ENCODE measurements around the gene LRP1. TPM values are rescaled to one million over a fixed set of nuclear protein-coding genes. Genes with fewer than 3 reads are reported as not detected.

Gene LRP1
- total RNA-seq, 2 experiments from 2014 or later, result 6.6 to 8.5 TPM

DNA sequence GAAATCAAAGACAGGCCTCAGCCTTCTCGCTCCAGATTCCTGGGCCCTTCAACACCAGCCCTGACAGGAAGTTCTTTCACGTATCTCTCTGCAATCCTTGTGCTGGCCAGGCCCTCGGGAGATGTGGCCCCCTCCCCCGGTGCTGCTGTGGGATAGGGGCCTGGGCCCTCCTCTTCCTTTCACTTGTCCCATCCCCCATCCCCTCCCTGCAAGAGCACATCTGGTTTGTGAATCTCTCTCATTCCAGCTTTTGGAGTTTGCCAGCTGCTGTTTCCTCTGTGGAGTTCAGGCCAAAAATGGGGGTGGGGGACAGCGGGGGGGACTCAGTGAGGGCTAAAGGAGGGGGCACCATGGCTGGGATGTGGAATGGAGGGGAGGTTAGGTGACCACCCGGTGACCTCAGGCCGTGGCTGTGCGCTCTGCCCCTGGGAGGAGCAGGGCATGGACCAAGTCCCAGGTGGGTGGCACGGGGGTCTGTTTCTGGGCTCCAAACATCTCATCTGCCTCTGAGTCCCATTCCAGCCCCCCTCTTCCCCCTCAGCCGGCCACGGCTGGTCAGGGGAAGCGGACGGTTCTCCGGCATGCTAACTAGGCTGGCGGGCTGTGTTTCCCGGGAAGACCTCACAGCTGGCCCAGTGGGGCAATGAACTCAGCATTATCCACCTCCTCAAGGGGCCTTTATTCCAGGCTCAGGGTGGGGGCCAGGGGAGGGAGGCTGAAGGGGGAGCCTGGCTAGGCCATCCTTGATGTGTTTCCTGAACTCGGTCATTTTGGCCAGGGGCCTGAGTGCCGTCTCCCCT lies 7.4 kb downstream of the LRP1 start:
- no peak overlapping the region for H3K4me3 Mint-ChIP-seq
- Histone ChIP-seq H3K36me3 (ENCODE audit: insufficient read depth, low read length) (peaks cover 2% of the 10 kb centered on the region), H3K4me3 (ENCODE audit: low read length) (no peak overlapping the region), H3K9me3 (ENCODE audit: control insufficient read depth in 1 of 2, insufficient read depth in 1 of 2, low read length in 2 of 2) (no peaks in the 10 kb centered on the region), H3K4me1 (ENCODE audit: insufficient read depth, low read length) (no peaks in the 10 kb centered on the region), H3K27ac (ENCODE audit: low read depth in 1 of 2, low read length in 2 of 2) (no peak overlapping the region), H3K27me3 (ENCODE audit: control insufficient read depth in 1 of 2, insufficient read depth in 2 of 2, low read length in 2 of 2) (no peaks in the 10 kb centered on the region)
- DNase-seq, result no peak
- no peaks in the 10 kb centered on the region for H3K36me3 Mint-ChIP-seq (ENCODE audit: low read depth)
- intact Hi-C loops (cut with DNase I, micrococcal nuclease), result no loop called here
- no peaks in the 10 kb centered on the region for H3K9me3 Mint-ChIP-seq
- TF ChIP-seq, protein P1, sequence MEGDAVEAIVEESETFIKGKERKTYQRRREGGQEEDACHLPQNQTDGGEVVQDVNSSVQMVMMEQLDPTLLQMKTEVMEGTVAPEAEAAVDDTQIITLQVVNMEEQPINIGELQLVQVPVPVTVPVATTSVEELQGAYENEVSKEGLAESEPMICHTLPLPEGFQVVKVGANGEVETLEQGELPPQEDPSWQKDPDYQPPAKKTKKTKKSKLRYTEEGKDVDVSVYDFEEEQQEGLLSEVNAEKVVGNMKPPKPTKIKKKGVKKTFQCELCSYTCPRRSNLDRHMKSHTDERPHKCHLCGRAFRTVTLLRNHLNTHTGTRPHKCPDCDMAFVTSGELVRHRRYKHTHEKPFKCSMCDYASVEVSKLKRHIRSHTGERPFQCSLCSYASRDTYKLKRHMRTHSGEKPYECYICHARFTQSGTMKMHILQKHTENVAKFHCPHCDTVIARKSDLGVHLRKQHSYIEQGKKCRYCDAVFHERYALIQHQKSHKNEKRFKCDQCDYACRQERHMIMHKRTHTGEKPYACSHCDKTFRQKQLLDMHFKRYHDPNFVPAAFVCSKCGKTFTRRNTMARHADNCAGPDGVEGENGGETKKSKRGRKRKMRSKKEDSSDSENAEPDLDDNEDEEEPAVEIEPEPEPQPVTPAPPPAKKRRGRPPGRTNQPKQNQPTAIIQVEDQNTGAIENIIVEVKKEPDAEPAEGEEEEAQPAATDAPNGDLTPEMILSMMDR (IDR thresholded peaks at IDR 0.05), result no peak
- ChIA-PET CTCF (interaction anchor here (1.0 kb wide), 1 partner anchor 11 kb away, joined by 4 read pairs; no protein-coding TSS in a partner anchor), POLR2A (no interaction called here)
- peaks cover 2% of the 10 kb centered on the region for H3K4me1 Mint-ChIP-seq (ENCODE audit: low read depth)
- no peaks in the 10 kb centered on the region for H3K27me3 Mint-ChIP-seq
- no peak overlapping the region for H3K27ac Mint-ChIP-seq
- ATAC-seq (ENCODE audit: poor library complexity), result no peak

DNA sequence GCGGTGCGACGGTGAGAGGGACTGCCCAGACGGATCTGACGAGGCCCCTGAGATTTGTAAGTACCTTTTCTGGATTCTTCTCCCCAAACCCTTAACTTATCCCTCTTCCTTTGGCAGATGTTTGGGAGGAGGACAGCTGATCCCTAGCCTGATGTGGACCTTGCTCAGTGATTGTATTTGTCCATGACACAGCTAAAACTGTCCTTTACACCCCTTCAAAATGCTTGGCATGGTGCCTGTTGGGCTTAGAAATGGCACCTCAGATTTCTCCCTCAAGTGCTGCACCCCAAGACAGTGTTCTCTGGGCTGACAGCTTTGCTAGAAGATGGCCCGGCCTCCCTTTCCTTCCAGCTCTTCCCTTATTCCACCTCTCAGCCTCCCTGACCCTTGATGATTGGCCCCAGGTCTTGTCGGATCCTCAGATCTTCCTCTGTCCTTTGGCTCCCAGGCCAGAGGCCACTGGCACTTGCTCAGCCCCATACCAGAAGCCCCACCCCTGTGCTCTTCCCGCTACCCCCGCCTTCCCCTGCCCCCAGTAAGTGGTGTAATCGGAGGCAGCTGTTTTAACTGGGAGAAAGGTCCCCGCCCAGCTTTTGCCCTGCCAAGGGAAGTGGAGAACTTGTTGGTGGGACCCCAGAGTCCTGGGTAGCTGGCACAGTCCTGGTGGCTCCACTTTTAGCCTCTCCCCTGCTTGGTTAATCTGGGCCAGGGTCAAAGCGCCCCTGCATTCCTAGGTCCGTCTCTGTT lies 10.4 kb downstream of the LRP1 start:
- intact Hi-C loops (cut with DNase I, micrococcal nuclease), result no loop called here
- ChIA-PET POLR2A (no interaction called here), CTCF (no interaction called here)
- H3K4me3 ChIP-seq (ENCODE audit: low read length), result no peak overlapping the region
- no peaks in the 10 kb centered on the region for H3K27me3 ChIP-seq (ENCODE audit: control insufficient read depth in 1 of 2, insufficient read depth in 2 of 2, low read length in 2 of 2)
- H3K4me1 ChIP-seq (ENCODE audit: insufficient read depth, low read length), result peaks cover 5% of the 10 kb centered on the region
- H3K27ac ChIP-seq (ENCODE audit: low read depth in 1 of 2, low read length in 2 of 2), result no peak overlapping the region
- peaks cover 6% of the 10 kb centered on the region for H3K4me1 Mint-ChIP-seq (ENCODE audit: low read depth)
- DNase-seq (no peak), ATAC-seq (ENCODE audit: poor library complexity) (no peak)
- no peaks in the 10 kb centered on the region for H3K27me3 Mint-ChIP-seq
- no peak overlapping the region for H3K4me3 Mint-ChIP-seq
- H3K36me3 Mint-ChIP-seq (ENCODE audit: low read depth), result no peaks in the 10 kb centered on the region
- no peaks in the 10 kb centered on the region for H3K9me3 Mint-ChIP-seq
- H3K36me3 ChIP-seq (ENCODE audit: insufficient read depth, low read length), result peaks cover 2% of the 10 kb centered on the region
- no peaks in the 10 kb centered on the region for H3K9me3 ChIP-seq (ENCODE audit: control insufficient read depth in 1 of 2, insufficient read depth in 1 of 2, low read length in 2 of 2)
- no peak overlapping the region for H3K27ac Mint-ChIP-seq
- TF ChIP-seq, protein P1 (IDR thresholded peaks at IDR 0.05), result no peak

DNA sequence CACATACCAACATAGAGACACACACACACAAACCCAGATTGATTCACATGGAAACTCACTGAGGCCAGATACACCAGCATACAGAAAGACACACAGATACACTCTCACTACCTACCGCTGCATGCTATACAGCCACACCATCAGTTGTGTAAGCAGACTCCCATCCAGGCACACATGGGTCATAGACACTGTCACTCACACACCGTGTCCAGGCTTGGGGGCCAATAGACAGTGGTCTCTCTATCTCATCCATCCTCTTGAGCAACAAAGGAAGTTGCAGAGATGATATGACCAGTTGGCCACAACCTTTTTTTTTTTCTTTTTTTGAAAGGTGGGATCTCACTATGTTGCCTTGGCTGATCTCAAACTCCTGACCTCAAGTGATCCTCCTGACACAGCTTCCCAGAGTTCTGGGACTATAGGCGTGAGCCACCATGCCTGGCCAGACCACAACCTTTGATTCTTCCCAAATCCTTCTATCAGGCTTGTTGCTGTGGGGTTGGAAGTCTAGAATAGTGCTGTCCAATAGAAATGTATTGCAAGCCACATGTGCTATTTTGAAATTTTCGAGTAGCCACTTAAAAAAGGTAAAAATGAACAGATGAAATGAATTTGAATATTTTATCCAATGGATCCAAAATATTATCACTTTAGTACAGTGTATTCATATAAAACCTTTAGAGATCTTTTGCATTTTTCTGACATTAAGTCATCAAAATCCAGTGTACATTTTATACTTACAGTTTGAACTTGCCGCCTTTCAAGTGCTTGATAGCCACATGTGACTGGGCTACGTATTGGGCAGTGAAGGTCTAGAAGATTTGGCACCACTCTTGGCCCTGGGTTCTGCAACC lies 11.7 kb downstream of the LRP1 start:
- Mint-ChIP-seq H3K4me1 (ENCODE audit: low read depth) (peaks cover 6% of the 10 kb centered on the region), H3K4me3 (no peak overlapping the region), H3K27me3 (no peaks in the 10 kb centered on the region), H3K9me3 (no peaks in the 10 kb centered on the region), H3K36me3 (ENCODE audit: low read depth) (no peaks in the 10 kb centered on the region), H3K27ac (no peak overlapping the region)
- Histone ChIP-seq H3K4me1 (ENCODE audit: insufficient read depth, low read length) (peaks cover 5% of the 10 kb centered on the region), H3K4me3 (ENCODE audit: low read length) (no peak overlapping the region), H3K36me3 (ENCODE audit: insufficient read depth, low read length) (peaks cover 2% of the 10 kb centered on the region), H3K27me3 (ENCODE audit: control insufficient read depth in 1 of 2, insufficient read depth in 2 of 2, low read length in 2 of 2) (no peaks in the 10 kb centered on the region), H3K9me3 (ENCODE audit: control insufficient read depth in 1 of 2, insufficient read depth in 1 of 2, low read length in 2 of 2) (no peaks in the 10 kb centered on the region), H3K27ac (ENCODE audit: low read depth in 1 of 2, low read length in 2 of 2) (no peak overlapping the region)
- intact Hi-C loops (cut with DNase I, micrococcal nuclease), result no loop called here
- DNase-seq (no peak), ATAC-seq (ENCODE audit: poor library complexity) (no peak)
- POLR2A ChIA-PET, result no interaction called here
- TF ChIP-seq, protein P1 (IDR thresholded peaks at IDR 0.05), result no peak
- CTCF ChIA-PET, result no interaction called here

Measured in CD4-positive, alpha-beta T cell (primary cell).